ENCODE measurements around the gene MTRF1. TPM values are rescaled to one million over a fixed set of nuclear protein-coding genes. Genes with fewer than 3 reads are reported as not detected.
"Not testable (repeated sequence)": the region's sequence is repeated elsewhere in the genome, so short reads cannot be mapped to it uniquely, and the experiment has no call there.

Gene MTRF1
- total RNA-seq, 1 experiment from 2014 or later: 22.5 TPM

DNA sequence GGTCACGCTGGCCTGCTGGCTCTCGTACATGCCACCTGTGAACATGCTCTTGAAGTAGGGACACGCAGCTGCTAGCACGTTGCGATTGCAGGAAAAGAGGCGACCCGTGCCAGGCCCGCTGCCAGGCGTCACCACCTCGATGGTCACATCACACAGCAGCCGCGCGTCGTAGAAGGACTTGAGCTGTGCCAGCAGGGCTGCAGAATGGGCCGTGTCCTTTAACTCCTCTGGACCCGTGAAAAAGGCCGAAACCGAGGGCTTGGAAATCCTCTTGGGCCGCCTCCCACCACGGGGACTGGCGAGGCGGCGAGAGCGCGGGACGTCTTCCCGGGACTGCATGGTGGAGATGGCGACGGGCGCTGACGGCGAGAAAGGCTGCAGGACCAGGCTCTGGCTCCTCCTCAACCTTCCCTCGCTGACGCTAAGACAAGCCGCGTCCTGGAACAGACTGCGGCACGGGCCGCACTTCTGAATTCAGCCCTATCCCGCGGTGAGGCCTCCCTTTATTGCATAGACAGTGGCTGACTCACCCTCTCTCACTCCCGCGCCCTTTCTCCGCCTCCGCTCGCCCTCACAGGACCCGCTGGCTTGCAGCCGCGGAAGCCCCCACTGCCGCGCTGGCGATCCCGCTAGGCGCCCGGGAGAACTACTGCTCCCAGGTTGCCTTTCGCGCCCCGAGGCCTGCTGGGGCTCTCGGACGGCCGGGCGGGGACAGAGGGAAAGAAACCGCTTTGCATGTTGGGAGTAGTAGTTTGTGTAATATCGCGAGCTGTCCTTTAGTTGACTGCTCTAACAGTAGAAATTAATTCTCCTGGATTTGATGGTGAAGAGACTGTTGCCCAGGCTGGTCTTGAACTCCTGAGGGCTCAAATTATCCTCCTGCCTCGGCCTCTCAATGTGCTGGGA lies 69.2 kb downstream of the MTRF1 start, which contains the start of gene KBTBD7:
KBTBD7 (minus strand) TSS at position 651 of the 906 bp plus-strand sequence; CDS start at position 339, 312 bp downstream.
- 0 out of 2 replicates have a peak, but pooled peaks cover 4% of the 10 kb centered on the region for H3K9me3 ChIP-seq (replicated peaks)
- H3K4me1 ChIP-seq: no peaks in the 10 kb centered on the region
- DNase-seq: peak; percentile 96 to 97
- H3K27ac ChIP-seq: peak within 1 kb of the TSS; percentile 81
- H3K4me3 ChIP-seq: peak within 1 kb of the TSS; percentile 64
- H3K36me3 ChIP-seq: 0 out of 2 replicates have a peak, but pooled peaks cover 2% of the 10 kb centered on the region
- H3K27me3 ChIP-seq: no peaks in the 10 kb centered on the region

DNA sequence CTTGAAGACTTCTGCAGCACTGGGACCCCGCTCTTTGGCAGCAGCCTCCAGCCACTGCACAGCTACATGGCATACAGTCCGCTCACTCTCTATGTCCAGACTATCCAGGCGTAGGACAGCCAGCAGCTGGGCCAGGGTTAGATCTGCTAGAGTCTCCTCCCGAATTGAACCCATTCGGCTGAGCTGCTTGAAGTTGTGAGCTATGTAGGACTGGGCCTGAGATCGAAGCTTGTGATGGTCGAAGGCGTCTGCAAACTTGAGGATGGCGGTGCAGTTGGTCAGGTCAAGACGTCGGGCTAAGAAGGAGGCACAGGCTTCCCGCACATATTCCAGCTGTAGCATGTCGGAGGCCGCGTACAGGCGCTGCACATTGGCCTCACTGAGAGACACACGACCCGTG lies 69.9 kb downstream of the MTRF1 start:
- Histone ChIP-seq H3K4me3 (peak overlapping the region; percentile 64), H3K36me3 (0 out of 2 replicates have a peak, but pooled peaks cover 2% of the 10 kb centered on the region), H3K4me1 (no peaks in the 10 kb centered on the region), H3K9me3 (replicated peaks) (0 out of 2 replicates have a peak, but pooled peaks cover 4% of the 10 kb centered on the region), H3K27me3 (no peaks in the 10 kb centered on the region), H3K27ac (peak overlapping the region; percentile 81; the same call in 1 of the 2 replicates)
- DNase-seq: no peak

DNA sequence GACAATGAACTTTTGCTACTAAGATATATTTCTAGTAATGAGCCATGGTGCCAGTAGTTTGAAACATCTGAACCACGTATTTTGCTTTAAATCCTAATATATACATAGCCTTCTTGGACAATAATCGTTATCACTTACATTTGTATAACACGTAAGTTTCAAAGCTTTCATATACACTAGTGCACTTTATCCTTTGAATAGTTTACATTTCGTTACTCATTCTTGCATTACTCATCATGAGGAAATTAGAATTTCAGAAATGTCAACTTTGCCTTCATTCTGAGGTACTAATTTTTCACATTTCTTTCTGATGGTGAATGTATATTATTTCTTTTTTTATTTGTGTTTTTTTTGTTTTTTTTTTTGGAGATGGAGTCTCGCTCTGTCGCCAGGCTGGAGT lies 74.8 kb downstream of the MTRF1 start:
- H3K9me3 ChIP-seq (replicated peaks): 0 out of 2 replicates have a peak, but pooled peaks cover 4% of the 10 kb centered on the region
- H3K4me1 ChIP-seq: no peaks in the 10 kb centered on the region
- no peak overlapping the region for H3K4me3 ChIP-seq
- 0 out of 2 replicates have a peak, but pooled peaks cover 2% of the 10 kb centered on the region for H3K36me3 ChIP-seq
- no peak overlapping the region for H3K27ac ChIP-seq
- H3K27me3 ChIP-seq: no peaks in the 10 kb centered on the region
- DNase-seq: no peak

DNA sequence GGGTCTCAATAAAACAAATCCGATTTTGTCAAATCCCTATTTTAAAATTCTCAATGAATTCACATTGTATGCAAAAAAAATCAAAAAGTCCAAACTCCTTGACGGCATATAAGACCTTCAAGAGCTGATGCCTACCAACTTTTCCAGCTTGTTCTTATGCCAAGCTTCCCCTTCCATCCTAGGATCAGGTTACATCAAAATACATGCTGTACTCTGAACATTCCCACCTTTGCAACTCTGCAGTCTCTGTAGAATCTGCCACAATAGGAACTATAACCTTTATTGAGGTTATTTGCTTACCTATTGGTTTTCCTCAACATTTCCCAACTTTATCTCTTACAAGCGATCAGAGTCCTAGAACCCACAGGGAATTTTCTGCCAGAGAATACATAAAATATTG lies 76.9 kb downstream of the MTRF1 start:
- no peaks in the 10 kb centered on the region for H3K27me3 ChIP-seq
- DNase-seq: no peak
- no peak overlapping the region for H3K27ac ChIP-seq
- H3K4me3 ChIP-seq: no peak overlapping the region
- no peaks in the 10 kb centered on the region for H3K36me3 ChIP-seq
- H3K4me1 ChIP-seq: no peaks in the 10 kb centered on the region
- H3K9me3 ChIP-seq (replicated peaks): no peaks in the 10 kb centered on the region

DNA sequence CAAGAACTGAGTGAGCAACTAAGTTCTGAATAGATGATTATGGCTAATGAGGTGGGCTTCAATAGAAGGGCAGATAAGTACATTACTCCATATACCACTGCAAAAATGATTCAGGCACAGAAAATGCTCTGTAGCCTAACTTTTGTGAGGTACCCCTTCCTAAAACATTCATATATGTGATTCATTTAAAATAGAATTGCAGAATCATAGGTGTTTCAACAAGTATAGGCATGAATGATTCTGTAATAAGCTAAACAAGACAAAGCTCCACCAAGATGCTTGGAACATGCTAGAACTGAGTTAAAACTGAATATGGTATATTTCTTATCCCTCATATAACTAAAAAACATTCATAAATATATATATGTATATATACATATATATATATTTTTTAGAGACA lies 81.1 kb downstream of the MTRF1 start:
- DNase-seq: no peak
- Histone ChIP-seq H3K4me3 (no peak overlapping the region), H3K9me3 (replicated peaks) (no peaks in the 10 kb centered on the region), H3K27me3 (no peaks in the 10 kb centered on the region), H3K27ac (no peak overlapping the region), H3K4me1 (no peaks in the 10 kb centered on the region), H3K36me3 (no peaks in the 10 kb centered on the region)

DNA sequence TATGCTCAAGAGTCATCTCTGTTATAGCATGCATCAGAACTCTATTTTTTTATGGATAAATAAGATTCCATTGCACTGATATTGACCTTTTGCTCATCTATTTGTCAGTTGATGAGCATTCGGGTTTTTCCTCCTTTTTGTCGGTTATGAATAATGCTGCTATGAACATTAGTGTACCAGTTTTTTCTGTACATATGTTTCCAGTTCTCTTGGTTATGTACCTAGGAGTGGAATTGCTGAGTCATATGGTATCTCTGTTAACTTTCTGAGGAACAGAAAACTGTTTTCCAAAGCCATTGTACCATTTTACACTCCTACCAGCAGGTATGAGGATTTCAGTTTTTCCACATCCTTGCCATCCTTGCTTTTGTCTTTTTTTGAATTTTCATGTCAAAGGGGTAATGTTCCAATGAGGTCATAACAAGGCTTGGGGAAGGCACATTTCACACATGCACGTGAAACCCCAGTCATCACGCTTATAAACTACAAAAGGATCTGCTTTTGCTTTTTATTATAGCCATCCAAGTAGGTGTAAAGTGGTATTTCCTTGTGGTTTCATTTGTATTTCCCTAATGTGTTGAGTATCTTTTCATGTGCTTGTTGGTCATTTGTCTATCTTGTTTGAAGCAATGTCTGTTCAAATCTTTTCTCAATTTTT lies 83.7 kb downstream of the MTRF1 start:
- Histone ChIP-seq H3K9me3 (replicated peaks) (peaks cover 8% of the 10 kb centered on the region; the same call in 1 of the 2 replicates), H3K27ac (no peak overlapping the region), H3K27me3 (no peaks in the 10 kb centered on the region), H3K4me3 (no peak overlapping the region), H3K36me3 (no peaks in the 10 kb centered on the region), H3K4me1 (no peaks in the 10 kb centered on the region)
- DNase-seq: no peak

DNA sequence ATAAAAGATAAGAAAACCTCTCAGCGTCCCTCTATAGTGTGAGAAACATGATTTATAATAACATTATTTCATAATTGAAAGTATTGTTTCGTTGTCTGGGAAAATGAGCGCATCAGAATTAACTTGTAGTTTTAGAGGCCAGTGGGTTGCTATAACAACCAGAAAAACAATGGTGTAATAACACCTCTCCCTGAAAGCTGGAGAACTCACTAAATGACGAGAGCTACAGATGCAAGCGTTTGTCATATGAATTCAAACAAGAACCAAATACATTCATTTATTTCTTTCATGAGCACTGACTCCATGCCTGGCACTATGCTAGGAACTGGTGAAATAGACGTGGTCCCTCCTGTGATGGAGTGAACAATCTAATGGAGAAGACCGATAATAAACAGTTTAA lies 85.3 kb downstream of the MTRF1 start:
- Histone ChIP-seq H3K9me3 (replicated peaks) (peaks cover 8% of the 10 kb centered on the region; the same call in 1 of the 2 replicates), H3K27ac (no peak overlapping the region), H3K27me3 (no peaks in the 10 kb centered on the region), H3K4me3 (no peak overlapping the region), H3K4me1 (no peaks in the 10 kb centered on the region), H3K36me3 (no peaks in the 10 kb centered on the region)
- DNase-seq: no peak

DNA sequence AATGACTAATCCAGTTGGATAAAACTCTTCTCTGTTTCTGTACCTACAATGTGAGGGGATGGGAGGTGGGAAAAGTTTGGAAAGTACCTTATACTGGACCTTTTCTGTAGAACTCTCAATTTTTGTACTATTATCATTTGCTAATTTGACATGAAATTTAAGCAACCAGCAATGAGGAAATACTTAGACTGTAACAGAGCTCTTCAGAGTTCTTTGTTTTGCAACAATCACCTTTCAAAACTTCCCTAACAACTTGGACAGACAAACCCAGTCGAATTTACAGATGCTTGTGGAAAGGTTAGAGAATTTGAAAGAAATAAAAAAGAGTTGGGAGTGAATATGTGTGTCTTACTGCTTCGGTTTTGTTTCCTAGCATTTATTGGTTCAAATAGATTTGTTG lies 85.8 kb downstream of the MTRF1 start:
- Histone ChIP-seq H3K27ac (no peak overlapping the region), H3K9me3 (replicated peaks) (peaks cover 8% of the 10 kb centered on the region; the same call in 1 of the 2 replicates), H3K27me3 (no peaks in the 10 kb centered on the region), H3K36me3 (no peaks in the 10 kb centered on the region), H3K4me1 (no peaks in the 10 kb centered on the region), H3K4me3 (no peak overlapping the region)
- DNase-seq: no peak

DNA sequence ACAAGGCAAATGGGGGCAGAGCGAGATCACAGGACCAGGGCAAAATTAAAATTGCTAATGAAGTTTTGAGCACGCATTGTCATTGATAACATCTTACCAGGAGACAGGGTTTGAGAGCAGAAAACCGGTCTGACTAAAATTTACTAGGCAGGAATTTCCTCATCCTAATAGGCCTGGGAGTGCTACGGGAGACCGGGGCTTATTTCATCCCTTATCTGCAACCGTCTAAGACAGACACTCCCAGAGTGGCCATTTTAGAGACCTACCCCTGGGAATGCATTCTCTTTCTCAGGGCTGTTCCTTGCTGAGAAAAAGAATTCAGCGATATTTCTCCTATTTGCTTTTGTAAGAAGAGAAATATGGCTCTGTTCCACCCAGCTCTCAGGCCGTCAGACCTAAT lies 87.8 kb downstream of the MTRF1 start:
- not testable (repeated sequence) for H3K27ac ChIP-seq; H3K4me1 ChIP-seq; H3K4me3 ChIP-seq; DNase-seq; H3K9me3 ChIP-seq (replicated peaks); H3K27me3 ChIP-seq; H3K36me3 ChIP-seq

Other genes with a start within 250 kb of the MTRF1 start
- 30.5 and 32.7 TPM in 2 replicates for gene ELF1, start 244.3 kb downstream of the MTRF1 start, total RNA-seq (2014; rRNA removed; shearing (Covaris generic))
- 14.4 and 15.3 TPM in 2 replicates for gene WBP4, start 202.1 kb downstream of the MTRF1 start, total RNA-seq (2014; rRNA removed; shearing (Covaris generic))
- gene KBTBD6, start 130.8 kb downstream of the MTRF1 start, total RNA-seq (2014; rRNA removed; shearing (Covaris generic)): 24.6 and 25.2 TPM in 2 replicates
- gene KBTBD7, start 69.0 kb downstream of the MTRF1 start, total RNA-seq (2014; rRNA removed; shearing (Covaris generic)): 13.8 and 14.7 TPM in 2 replicates
- 23.3 and 27.1 TPM in 2 replicates for gene NAA16, start 47.7 kb upstream of the MTRF1 start, total RNA-seq (2014; rRNA removed; shearing (Covaris generic))
- not detected in 2 replicates for gene RGCC, start 194.0 kb upstream of the MTRF1 start, total RNA-seq (2014; rRNA removed; shearing (Covaris generic))